Measurements from ENCODE around the gene PTGR1. TPM values are rescaled to one million over a fixed set of nuclear protein-coding genes. Genes with fewer than 3 reads are reported as not detected.
"Not testable (repeated sequence)": the region's sequence is repeated elsewhere in the genome, so short reads cannot be mapped to it uniquely, and the experiment has no call there.

PTGR1 gene
- total RNA-seq, 1 donor from 2014 or later: 124 TPM

GRCh38 chr9:111630964-111631213, 31.4 kb upstream of the PTGR1 start:
- DNase-seq (ENCODE audit: low read depth): no peak
- TF ChIP-seq CTCF (conservative IDR thresholded peaks at IDR 0.05; ENCODE audit: low read depth, low read length): no peak
- H3K4me3 ChIP-seq (ENCODE audit: low read depth, low read length): peak overlapping the region; percentile 96

- DNase-seq (ENCODE audit: low read depth): peak; percentile 39
- peak overlapping the region; percentile 96 for H3K4me3 ChIP-seq (ENCODE audit: low read depth, low read length)
- no peak for TF ChIP-seq CTCF (conservative IDR thresholded peaks at IDR 0.05; ENCODE audit: low read depth, low read length)
These were observed 30.9 kb upstream of the PTGR1 start for GRCh38 chr9:111630182-111630963.

- no peak for DNase-seq (ENCODE audit: low read depth)
- TF ChIP-seq CTCF (conservative IDR thresholded peaks at IDR 0.05; ENCODE audit: low read depth, low read length): no peak
These were observed 29.0 kb upstream of the PTGR1 start for GRCh38 chr9:111628411-111628810.

GRCh38 chr9:111627260-111627963, 28.0 kb upstream of the PTGR1 start:
- TF ChIP-seq CTCF (conservative IDR thresholded peaks at IDR 0.05; ENCODE audit: low read depth, low read length): peak; percentile 13
- no peak overlapping the region for H3K4me3 ChIP-seq (ENCODE audit: low read depth, low read length)
- DNase-seq (ENCODE audit: low read depth): no peak

More at GRCh38 chr9:111628411-111628810, 29.0 kb upstream of the PTGR1 start:
- H3K4me3 ChIP-seq (ENCODE audit: low read depth, low read length): no peak overlapping the region

- no peak overlapping the region for H3K4me3 ChIP-seq (ENCODE audit: low read depth, low read length)
- no peak for DNase-seq (ENCODE audit: low read depth)
- no peak for TF ChIP-seq CTCF (conservative IDR thresholded peaks at IDR 0.05; ENCODE audit: low read depth, low read length)
These were observed 23.2 kb upstream of the PTGR1 start for GRCh38 chr9:111622626-111623025.

GRCh38 chr9:111621895-111622480, 22.5 kb upstream of the PTGR1 start:
- DNase-seq (ENCODE audit: low read depth): no peak
- TF ChIP-seq CTCF (conservative IDR thresholded peaks at IDR 0.05; ENCODE audit: low read depth, low read length): peak; percentile 99

GRCh38 chr9:111617349-111617748, 17.9 kb upstream of the PTGR1 start:
- not testable (repeated sequence) for H3K4me3 ChIP-seq (ENCODE audit: low read depth, low read length); DNase-seq (ENCODE audit: low read depth)

More at GRCh38 chr9:111621895-111622480, 22.5 kb upstream of the PTGR1 start:
- H3K4me3 ChIP-seq (ENCODE audit: low read depth, low read length): no peak overlapping the region

Data from epithelial cell of proximal tubule (primary cell).